Esophagus squamous epithelium (tissue), 5 donors: ENCODE results near the gene LBX2. TPM values are rescaled to one million over a fixed set of nuclear protein-coding genes. Genes with fewer than 3 reads are reported as not detected.

Experiments used
- DNase-seq: peaks from one replicate; lab custom pipeline; 2025; lab: John Stamatoyannopoulos, UW
- H3K27ac ChIP-seq, 4 donors: fragments of 200-600 bp; sonication (generic); one replicate each; pipeline ENCODE4 v1.5.1; 2016 to 2019; ENCODE audit warnings: mild to moderate bottlenecking in 1 of 4
- H3K27me3 ChIP-seq, 4 donors: fragments of 200-600 bp; sonication (generic); 1 replicate in 3 of 4; 2 replicates in 1 of 4; pipeline versions ENCODE4 v1.5.1 to v1.6.0; 2017 to 2021; ENCODE audit warnings: antibody characterized with exemption in 1 of 4
- H3K36me3 ChIP-seq, 3 donors: fragments of 200-600 bp; sonication (generic); one replicate each; pipeline ENCODE4 v1.5.1; 2016 to 2019
- H3K4me1 ChIP-seq, 3 donors: fragments of 200-600 bp; sonication (generic); one replicate each; pipeline ENCODE4 v1.5.1; 2017 to 2019
- H3K4me3 ChIP-seq, 4 donors: fragments of 200-600 bp; sonication (generic); 1 replicate in 3 of 4; 2 replicates in 1 of 4; pipeline ENCODE4 v1.5.1; 2016 to 2019; ENCODE audit warnings: mild to moderate bottlenecking in 2 of 4, moderate library complexity in 1 of 4
- H3K9me3 ChIP-seq, 3 donors: fragments of 200-600 bp; sonication (generic); one replicate each; pipeline ENCODE4 v1.5.1; 2016 to 2019
- POLR2A ChIP-seq, 4 donors: fragments of 450-650 bp; IDR thresholded peaks; one replicate each; pipeline ENCODE4 v1.6.1; 2017; ENCODE audit warnings: antibody characterized with exemption in 4 of 4, mild to moderate bottlenecking in 4 of 4, moderate library complexity in 3 of 4
- WGBS, 2 donors: methylation state at CpG; one replicate each; pipeline ENCODE4 v1.1.5; 2018; 5-methylcytosine and 5-hydroxymethylcytosine counted together
- intact Hi-C: fragments of 100-400 bp; cut with DNase I; formaldehyde crosslinking; loops from one replicate; pipeline ENCODE4 v1.15.0; 2022
- total RNA-seq, 4 donors: library from RNA; depleted of rRNA; stranded (reverse); fragments of >200 nt; gene quantifications; one replicate each; pipeline ENCODE4 v1.1.0, GENCODE V29; 2016
- TF ChIP-seq, protein P1 (sequence below), 6 experiments: fragments of 450-650 bp in 4 of 6; fragments of 200-600 bp in 2 of 6; sonication (generic) in 2 of 6; IDR thresholded peaks; one replicate each; pipeline ENCODE4 v1.5.1; 2016 to 2019; ENCODE audit warnings: antibody characterized with exemption in 6 of 6, mild to moderate bottlenecking in 4 of 6, moderate library complexity in 4 of 6
- donor health status: DM: yes; HTN: yes; CAD: no.

The LBX2 gene
- total RNA-seq, 4 donors from 2014 or later = 0.38 to 0.57 TPM; not detected in 2

DNA sequence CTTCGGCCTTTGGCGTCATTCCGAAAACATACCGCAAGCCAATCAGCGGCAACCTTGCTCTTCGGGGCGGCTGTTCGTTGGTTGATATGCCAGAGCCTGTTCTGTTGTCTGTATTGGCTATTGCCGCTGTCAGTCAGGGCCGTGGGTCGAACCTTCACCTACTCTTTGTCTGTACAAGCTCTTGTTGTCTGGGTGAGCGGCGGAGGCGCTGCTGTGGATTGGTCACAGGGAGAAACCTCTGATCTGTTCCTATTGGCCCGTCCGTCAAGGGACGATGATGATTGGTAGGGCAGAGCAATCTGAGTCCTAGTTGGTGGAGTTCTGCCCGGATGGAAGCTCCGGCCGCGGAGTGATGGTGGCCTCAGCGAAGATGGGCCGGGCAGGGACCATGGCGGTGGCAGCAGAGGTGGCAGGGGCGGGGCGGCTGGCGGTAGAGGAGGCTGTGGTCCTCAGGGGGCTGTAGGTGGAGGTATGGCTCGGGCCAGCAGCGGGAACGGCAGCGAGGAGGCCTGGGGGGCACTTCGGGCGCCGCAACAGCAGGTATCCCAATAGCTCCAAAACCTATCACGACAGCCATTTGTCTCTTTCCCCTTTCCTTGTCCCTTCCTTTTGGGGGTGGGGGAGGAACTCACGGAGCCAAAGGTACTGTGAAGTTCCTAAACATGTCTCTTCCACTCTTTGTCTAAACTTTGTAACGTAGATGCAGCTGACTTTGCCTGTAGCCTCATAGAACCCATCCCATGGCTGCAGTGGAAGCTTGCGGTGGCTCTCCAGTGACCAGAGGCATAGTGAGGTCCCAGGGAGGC is 41.1 kb downstream of the LBX2 start, which contains the start of gene WBP1:
Gene WBP1 (plus strand): TSS at position 307 of the 806 bp plus-strand sequence. CDS start 165 bp downstream, at position 472.
- H3K27ac ChIP-seq = peak within 1 kb of the TSS; percentile 94 to 99 (median 98)
- H3K4me1 ChIP-seq = peaks cover 32 to 54% (median 32%) of the 10 kb centered on the region in 3 donors
- H3K36me3 ChIP-seq = peaks cover 0 to 29% (median 7%) of the 10 kb centered on the region in 3 donors
- no peaks in the 10 kb centered on the region for H3K9me3 ChIP-seq
- peak; percentile 99 for DNase-seq
- WGBS, 2 donors = 0 to 1% methylated on average over 7 to 8 of the region's 38 CpGs
- peak in 1 of 4 donors; percentile 62 for TF ChIP-seq POLR2A (IDR thresholded peaks at IDR 0.05)
- TF ChIP-seq, protein P1, sequence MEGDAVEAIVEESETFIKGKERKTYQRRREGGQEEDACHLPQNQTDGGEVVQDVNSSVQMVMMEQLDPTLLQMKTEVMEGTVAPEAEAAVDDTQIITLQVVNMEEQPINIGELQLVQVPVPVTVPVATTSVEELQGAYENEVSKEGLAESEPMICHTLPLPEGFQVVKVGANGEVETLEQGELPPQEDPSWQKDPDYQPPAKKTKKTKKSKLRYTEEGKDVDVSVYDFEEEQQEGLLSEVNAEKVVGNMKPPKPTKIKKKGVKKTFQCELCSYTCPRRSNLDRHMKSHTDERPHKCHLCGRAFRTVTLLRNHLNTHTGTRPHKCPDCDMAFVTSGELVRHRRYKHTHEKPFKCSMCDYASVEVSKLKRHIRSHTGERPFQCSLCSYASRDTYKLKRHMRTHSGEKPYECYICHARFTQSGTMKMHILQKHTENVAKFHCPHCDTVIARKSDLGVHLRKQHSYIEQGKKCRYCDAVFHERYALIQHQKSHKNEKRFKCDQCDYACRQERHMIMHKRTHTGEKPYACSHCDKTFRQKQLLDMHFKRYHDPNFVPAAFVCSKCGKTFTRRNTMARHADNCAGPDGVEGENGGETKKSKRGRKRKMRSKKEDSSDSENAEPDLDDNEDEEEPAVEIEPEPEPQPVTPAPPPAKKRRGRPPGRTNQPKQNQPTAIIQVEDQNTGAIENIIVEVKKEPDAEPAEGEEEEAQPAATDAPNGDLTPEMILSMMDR (IDR thresholded peaks at IDR 0.05) = no peak
- intact Hi-C loops = no loop called here
- H3K27me3 ChIP-seq = no peaks in the 10 kb centered on the region
- peak within 1 kb of the TSS; percentile 52 to 84 (median 72) for H3K4me3 ChIP-seq

DNA sequence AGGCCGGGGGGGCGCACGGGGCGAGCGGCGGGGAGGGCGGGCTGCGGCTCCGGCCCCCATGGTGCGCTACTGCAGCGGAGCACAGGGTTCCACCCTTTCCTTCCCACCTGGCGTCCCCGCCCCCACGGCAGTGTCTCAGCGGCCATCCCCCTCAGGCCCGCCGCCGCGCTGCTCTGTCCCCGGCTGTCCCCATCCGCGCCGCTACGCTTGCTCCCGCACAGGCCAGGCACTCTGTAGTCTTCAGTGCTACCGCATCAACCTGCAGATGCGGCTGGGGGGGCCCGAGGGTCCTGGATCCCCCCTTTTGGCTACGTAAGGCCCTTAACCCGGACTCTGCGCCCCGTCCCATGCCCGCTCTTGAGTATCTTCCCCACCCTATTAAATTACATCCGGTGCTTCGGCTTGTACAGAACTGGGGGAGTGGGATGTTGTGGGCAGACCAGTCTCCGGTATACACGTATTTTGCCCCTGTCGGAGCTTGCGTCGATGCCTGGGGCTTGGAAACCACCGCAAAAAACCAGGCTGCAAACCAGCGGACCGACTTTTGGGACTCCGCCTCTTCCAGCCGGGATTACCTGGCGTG is 41.8 kb downstream of the LBX2 start:
- H3K4me1 ChIP-seq = peaks cover 32 to 51% (median 32%) of the 10 kb centered on the region in 3 donors
- DNase-seq = peak; percentile 64
- H3K27ac ChIP-seq = peak overlapping the region; percentile 94 to 99 (median 98)
- no peaks in the 10 kb centered on the region for H3K27me3 ChIP-seq
- intact Hi-C loops = no loop called here
- 0% methylated on average over 10 to 15 of the region's 46 CpGs for WGBS, 2 donors
- no peaks in the 10 kb centered on the region for H3K9me3 ChIP-seq
- peak in 3 of 4 donors; percentile 44 to 93 (median 85) for TF ChIP-seq POLR2A (IDR thresholded peaks at IDR 0.05)
- TF ChIP-seq, protein P1 (IDR thresholded peaks at IDR 0.05) = no peak
- peak overlapping the region; percentile 52 to 84 (median 72) for H3K4me3 ChIP-seq
- H3K36me3 ChIP-seq = peaks cover 0 to 22% (median 5%) of the 10 kb centered on the region in 3 donors

DNA sequence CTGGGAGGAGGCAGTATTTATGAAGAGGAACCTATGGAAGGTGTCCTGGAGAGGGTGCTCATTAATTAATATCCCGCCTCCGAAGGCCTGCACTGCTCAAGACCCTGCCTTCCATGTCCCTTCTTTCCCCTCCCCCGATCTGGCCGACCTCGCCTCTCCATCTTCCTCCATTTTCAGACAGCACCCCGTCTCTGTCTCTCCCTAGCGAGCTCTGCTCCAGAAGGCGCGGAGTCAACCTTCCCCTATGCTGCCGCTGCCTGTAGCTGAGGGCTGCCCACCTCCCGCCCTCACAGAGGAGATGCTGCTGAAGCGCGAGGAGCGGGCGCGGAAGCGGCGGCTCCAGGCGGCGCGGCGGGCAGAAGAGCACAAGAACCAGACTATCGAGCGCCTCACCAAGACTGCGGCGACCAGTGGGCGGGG is 42.3 kb downstream of the LBX2 start:
- no peak for DNase-seq
- intact Hi-C loops = no loop called here
- Histone ChIP-seq H3K27ac (peak overlapping the region; percentile 94 to 99 (median 98)), H3K4me3 (peak overlapping the region; percentile 52 to 84 (median 72)), H3K36me3 (peaks cover 0 to 17% (median under 1%) of the 10 kb centered on the region in 3 donors), H3K4me1 (peaks cover 32 to 51% (median 32%) of the 10 kb centered on the region in 3 donors), H3K27me3 (no peaks in the 10 kb centered on the region), H3K9me3 (no peaks in the 10 kb centered on the region)
- TF ChIP-seq POLR2A (IDR thresholded peaks at IDR 0.05) = no peak
- TF ChIP-seq, protein P1 (IDR thresholded peaks at IDR 0.05) = no peak
- WGBS, 2 donors = 1 to 2% methylated on average over 7 to 8 of the region's 27 CpGs

- no peaks in the 10 kb centered on the region for H3K9me3 ChIP-seq
- no peaks in the 10 kb centered on the region for H3K36me3 ChIP-seq
- peak in 2 of 4 donors; percentile 12 to 18 for TF ChIP-seq POLR2A (IDR thresholded peaks at IDR 0.05)
- TF ChIP-seq, protein P1 (IDR thresholded peaks at IDR 0.05) = peak in 1 of 6 experiments; percentile 3
- peaks cover 32 to 46% (median 32%) of the 10 kb centered on the region in 3 donors for H3K4me1 ChIP-seq
- H3K4me3 ChIP-seq = peak within 1 kb of the TSS; percentile 43 to 87 (median 68)
- peak; percentile 79 for DNase-seq
- H3K27me3 ChIP-seq = no peaks in the 10 kb centered on the region
- intact Hi-C loops = no loop called here
- peak within 1 kb of the TSS; percentile 64 to 89 (median 78) for H3K27ac ChIP-seq
- WGBS, 2 donors = 0 to 2% methylated on average over 15 to 29 of the region's 40 CpGs
These were observed 44.5 kb downstream of the LBX2 start, which contains the start of gene INO80B for GRCh38 chr2:74454654-74455511. Gene INO80B, plus strand, starts transcription at chr2:74455087. Its CDS starts 30 bp downstream, at chr2:74455117.
